Dermis blood vessel endothelial cell (primary cell): ENCODE measurements around the gene DPP6. TPM values are rescaled to one million over a fixed set of nuclear protein-coding genes. Genes with fewer than 3 reads are reported as not detected.
"Not testable (repeated sequence)": the region's sequence is repeated elsewhere in the genome, so short reads cannot be mapped to it uniquely, and the experiment has no call there.

Source experiments
- DNase-seq: peaks from one replicate; pipeline ENCODE4 v3.0.0; 2010
- total RNA-seq: library from RNA; depleted of rRNA; stranded (reverse); fragments of >200 nt; gene quantifications from 2 replicates; pipeline ENCODE4 v1.2.3, GENCODE V29; 2014

DPP6 gene
- total RNA-seq, 1 donor from 2014 or later = not detected

DNA sequence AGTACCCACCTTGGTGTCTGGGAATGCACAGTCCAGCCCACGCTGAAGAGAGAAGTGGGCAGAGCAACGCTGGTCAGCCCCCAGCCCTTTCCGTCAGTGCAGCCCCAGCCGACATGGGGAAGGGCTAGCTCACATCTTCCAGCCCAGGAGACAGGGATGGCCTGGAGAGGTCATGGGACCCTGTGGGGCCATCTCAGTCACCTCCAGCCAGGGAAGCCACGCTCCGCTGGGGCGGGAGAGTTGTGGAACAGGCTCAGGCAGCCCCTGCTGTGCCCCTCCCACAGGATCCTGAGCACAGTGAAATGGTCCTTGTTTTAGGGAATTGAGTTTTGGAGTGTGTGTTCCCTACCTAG, 865.6 kb downstream of the DPP6 start:
- no peak for DNase-seq

DNA sequence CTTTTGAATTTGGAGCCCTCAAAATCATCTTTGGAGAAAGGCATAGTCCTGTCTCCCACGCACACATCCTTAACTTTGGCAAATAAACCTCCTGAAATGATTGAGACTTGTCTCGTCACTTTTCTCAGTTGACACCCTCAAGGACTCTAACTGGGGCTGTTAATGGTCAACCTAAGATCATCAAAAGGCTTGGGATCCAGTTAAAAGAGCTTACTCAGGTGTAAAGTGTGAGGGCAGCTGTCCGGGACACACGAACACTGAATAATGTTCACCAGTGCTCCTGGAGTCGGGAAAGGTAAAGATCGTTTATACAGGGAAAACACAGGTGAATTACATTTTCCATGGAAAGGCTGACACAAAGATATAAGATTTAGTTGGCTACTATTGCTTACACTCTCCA, 866.1 kb downstream of the DPP6 start:
- DNase-seq = no peak

DNA sequence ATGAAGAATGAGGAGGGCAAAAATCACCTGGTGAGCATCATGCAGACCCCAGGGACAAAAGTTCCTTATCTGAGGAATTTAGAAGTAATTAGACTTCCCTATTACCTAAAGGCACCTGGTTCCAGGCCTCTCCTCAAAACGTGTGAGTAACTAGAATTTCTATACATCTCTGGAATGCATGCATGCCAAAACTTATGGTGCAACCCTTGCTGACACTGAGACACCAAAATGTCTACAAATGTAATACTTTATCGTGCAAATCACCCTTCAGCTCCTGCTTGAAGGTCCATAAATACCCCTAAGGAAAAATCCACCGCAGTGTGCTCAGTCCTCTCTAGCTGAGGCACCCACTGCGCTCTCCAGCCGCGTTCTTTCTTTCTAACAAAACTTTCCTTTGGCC, 866.5 kb downstream of the DPP6 start:
- DNase-seq = no peak

DNA sequence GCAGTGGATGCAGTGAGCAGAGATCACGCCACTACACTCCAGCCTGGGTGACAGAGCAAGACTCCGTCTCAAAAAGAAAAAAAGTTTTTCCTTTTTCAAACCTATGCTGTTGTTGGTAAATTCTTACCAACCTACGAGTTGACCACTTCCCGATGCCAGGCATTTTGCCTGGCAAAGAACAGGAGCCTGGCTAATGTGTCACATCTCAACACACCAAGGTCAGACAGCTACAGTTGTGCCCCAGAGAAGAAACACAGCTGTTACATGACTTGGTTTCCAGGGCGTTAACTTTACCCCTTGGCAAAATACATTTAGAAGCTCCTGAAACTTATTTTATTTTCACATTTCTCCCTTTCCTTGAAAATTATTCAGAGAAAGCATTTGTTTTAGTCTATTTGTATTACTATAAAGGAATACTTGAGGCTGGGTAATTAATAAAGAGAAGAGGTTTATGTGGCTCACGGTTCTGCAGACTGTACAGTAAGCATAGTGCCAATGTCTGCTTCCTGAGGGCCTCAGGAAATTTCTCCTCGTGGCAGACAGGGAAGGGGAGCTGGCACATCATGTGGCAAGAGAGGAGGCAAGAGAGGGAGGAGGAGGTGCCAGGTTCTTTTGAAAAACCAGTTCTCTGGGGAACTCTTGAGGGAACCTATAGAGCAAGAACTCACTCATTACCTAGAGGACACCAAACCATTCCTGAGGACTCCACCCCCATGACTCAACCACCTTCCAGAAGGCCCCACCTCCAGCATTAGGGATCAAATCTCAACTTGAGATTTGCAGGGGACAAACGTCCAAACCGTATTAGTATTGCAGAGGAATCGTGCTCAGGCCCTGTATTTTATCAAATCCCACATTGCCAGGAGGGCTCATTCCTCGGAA, 867.4 kb downstream of the DPP6 start:
- DNase-seq = no peak

DNA sequence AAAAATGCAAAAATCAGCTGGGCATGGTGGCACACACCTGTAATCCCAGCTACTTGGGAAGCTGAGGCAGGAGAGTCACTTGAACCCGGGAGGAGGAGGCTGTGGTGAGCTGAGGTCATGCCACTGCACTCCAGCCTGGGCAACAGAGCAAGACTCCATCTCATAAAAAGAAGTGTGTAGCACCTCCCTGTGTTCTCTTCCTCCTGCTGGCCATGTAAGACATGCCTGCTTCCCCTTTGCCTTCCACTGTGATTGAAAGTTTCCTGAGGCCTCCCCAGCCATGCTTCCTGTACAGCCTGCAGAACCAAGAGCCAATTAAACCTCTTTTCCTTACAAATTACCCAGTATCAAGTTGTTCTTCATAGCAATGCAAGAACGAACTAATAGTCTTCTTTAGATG, 870.3 kb downstream of the DPP6 start:
- not testable (repeated sequence) for DNase-seq

DNA sequence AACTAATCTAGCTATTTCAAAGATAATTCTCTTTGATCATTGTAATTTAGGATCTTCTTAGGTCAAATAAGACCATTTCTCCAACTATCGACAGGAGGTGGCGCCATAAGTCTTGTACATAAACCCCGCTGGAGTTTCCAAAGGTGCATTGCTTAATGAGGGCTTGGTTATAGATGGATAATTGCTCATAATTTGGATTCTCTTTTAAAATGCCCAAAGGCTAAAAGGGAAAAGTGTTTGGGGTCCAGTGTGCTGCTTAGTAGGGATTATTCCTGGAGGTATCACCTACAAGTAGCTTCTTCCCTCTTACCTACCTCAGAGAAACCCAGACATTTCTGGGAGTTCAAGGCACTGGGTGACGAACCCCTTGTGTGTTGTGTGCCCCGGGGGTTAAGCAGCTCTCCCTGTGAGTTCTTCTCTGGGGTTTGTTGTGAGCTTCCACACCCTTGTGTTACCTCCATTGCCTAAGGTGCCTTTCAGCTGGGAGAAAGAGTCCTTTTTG, 875.5 kb downstream of the DPP6 start:
- peak; percentile 96 for DNase-seq

DNA sequence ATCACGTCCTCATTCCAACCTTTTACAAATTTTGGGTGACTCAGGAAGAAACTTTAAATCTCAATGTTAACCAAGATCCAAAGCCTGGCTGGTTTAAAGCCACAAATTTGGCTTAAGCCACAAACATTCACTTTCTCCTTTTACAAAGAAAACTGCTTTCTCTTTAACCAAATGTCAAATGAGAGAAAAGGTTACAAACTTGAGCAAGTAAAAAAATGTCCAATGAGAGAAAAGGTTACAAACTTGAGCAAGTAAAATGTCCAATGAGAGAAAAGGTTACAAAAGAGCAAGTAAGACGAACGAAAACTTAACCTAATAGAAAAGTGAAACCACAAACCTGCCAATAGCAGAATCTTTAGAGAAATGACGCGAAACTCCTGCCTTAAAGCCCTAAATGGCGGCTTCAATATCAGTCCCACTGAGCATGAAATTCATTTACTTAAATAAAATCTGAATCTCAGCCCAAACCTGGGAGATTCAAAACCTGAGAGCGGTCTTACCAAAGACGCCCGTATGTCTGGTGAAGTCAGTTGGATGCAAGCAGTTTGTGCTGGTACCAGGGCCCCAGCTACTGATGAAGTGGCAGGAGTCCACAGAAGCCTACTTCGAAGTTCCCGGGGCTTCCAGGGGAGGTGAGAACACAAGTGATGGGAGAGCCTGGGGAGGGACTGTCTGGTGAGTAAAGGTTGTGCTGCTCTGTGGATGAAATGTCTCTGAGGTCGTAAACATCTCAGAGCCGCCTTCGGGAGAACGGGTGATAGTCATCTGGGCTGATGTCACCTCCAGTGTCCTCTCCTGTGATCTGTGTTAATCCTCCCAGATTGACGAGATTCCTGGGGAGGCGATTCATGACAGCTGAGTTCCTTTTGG, 876.2 kb downstream of the DPP6 start:
- peak; percentile 95 for DNase-seq

DNA sequence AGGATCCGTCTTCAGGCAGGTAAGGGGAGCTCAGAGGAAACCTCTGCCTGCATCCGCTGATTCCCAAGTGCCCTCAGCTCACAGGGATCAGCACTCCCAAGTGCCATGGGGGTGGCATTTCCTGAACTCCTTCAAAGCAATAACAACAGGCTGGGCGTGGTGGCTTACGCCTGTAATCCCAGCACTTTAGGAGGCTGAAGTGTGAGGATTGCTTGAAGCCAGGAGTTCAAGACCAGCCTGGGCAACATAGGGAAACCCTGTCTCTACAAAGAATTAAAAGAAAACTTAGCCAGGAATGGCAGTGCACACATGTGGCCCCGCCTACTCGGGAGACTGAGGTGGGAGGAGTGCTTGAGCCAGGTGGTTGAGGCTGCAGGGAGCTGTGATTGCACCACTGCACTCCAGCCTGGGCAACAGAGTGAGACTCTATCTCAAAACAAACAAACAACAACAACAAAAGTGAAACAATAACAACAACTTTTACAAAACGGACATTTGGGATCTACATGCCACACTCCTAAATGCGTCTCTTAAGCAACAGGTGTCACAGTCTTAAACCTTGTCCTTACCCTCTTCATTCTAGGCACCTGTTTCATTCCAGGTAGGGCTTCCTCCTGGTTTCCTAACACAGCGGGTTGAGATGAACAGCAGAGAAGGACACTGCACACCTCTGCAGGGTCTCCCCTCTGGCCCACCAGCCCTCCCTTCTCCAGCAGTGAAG, 877.0 kb downstream of the DPP6 start:
- DNase-seq = no peak

DNA sequence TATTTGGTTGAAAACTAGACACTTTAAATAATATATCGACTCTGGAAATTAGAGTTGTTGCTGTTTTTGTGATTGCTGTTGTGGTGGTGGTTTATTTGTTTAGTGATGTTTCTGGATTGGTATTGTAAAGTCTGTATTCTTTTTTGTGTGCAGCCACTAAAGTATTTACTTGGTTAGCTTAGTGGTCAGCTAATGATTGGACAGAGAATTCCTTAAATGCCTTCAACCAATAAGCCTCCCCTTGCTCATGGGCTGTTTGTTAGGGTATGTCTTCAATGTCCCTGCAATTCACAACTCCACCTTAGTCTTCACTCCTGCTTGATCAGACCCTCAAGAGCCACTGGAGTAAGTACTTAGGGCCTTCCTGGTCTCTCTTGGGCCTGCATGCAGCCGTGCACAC, 879.7 kb downstream of the DPP6 start:
- no peak for DNase-seq

DNA sequence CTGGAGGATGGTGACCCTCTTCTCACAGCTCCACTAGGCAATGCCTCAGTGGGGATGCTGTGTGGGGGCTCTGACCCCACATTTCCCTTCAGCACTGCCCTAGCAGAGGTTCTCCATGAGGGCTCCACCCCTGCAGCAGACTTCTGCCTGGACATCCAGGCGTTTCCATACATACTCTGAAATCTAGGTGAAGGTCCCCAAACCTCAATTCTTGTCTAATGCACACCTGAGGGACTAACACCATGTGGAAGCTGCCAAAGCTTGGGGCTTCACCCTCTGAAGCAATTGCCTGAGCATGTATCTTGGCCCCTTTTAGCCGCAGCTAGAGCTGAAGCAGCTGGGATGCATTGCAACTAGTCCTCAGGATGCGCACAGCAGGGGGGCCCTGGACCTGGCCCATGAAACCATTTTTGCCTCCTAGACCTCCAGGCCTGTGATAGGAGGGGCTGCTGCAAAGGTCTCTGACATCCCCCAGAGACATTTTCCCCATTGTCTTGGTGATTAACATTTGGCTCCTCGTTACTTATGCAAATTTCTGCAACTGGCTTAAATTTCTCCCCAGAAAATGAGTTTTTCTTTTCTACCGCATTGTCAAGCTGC, 882.3 kb downstream of the DPP6 start:
- DNase-seq = not testable (repeated sequence)

DNA sequence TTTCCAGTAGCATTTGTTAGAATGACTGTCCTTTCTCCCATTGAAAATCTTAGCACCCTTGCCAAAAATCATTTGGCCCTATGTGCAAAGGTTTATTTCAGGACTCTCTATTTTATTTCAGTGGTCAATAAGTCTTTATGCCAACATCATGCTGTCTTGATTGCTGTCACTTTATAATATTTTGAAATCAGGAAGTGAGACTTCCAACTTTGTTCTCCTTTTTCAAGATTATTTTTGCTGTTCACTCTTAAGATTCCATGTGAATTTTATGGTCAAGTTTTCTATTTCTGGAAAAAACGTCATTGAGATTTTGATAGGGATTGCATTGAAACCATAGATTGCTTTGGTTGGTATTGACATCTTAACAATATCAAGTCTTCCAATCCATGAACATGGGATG, 885.6 kb downstream of the DPP6 start:
- DNase-seq = no peak

DNA sequence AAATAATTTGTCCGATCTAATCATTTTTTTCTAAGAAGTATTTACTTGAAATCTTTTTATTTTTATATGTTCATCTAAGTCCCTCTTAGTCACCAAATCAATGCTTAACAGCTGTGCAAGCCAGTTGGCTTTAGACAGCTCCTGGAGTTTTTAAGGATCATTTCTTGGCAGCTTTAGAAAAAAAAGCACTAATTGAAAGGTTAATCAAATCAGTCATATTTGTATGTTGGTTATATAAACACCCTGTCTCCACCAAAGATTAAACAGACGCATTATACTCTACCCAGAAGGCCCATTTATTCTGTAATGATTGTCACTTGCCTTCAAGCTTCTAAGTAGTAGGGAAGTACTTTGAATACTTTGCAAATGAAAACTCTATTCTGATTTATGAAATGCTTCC, 890.5 kb downstream of the DPP6 start:
- no peak for DNase-seq
